Loucy (cell line): Measurements from ENCODE around the gene BCL11B.

Source experiments
- H2AFZ ChIP-seq: fragments of 200-600 bp; sonication (generic); 2 replicates; pipeline ENCODE4 v1.6.0; 2016; ENCODE audit warnings: antibody characterized with exemption, mild to moderate bottlenecking, low read length, moderate library complexity
- H3F3A ChIP-seq: fragments of 200-600 bp; 2 replicates; pipeline ENCODE4 v1.6.0; 2016; ENCODE audit warnings: antibody characterized with exemption, low read depth, mild to moderate bottlenecking
- H3K27me3 ChIP-seq: fragments of 200-600 bp; sonication (generic); 2 replicates; pipeline ENCODE4 v1.6.1; 2014; ENCODE audit warnings: low read length, mild to moderate bottlenecking; ENCODE audit not compliant: insufficient read depth, poor library complexity, severe bottlenecking
- H3K36me3 ChIP-seq: fragments of 200-600 bp; sonication (generic); 2 replicates; pipeline ENCODE4 v1.6.1; 2016; ENCODE audit warnings: low read length; ENCODE audit not compliant: insufficient read depth
- H3K4me1 ChIP-seq: fragments of 200-600 bp; sonication (generic); 2 replicates; pipeline ENCODE4 v1.5.1; 2014; ENCODE audit warnings: low read length, mild to moderate bottlenecking; ENCODE audit not compliant: insufficient read depth, poor library complexity, severe bottlenecking
- H3K4me2 ChIP-seq: fragments of 200-600 bp; sonication (generic); 2 replicates; pipeline ENCODE4 v1.6.0; 2014; ENCODE audit warnings: antibody characterized with exemption, low read length, low read depth, mild to moderate bottlenecking; ENCODE audit not compliant: poor library complexity, severe bottlenecking
- H3K4me3 ChIP-seq: fragments of 200-600 bp; sonication (generic); 2 replicates; pipeline ENCODE4 v1.5.1; 2014; ENCODE audit warnings: low read length, mild to moderate bottlenecking, mixed read lengths; ENCODE audit not compliant: poor library complexity, severe bottlenecking
- H3K79me2 ChIP-seq: fragments of 200-600 bp; sonication (generic); 2 replicates; pipeline ENCODE4 v1.6.1; 2014; ENCODE audit warnings: low read length; ENCODE audit not compliant: insufficient read depth
- H3K9ac ChIP-seq: fragments of 200-600 bp; sonication (generic); 2 replicates; pipeline ENCODE4 v1.6.0; 2014; ENCODE audit warnings: mild to moderate bottlenecking, low read depth, low read length, moderate library complexity; ENCODE audit not compliant: poor library complexity, severe bottlenecking
- H3K9me2 ChIP-seq: fragments of 200-600 bp; sonication (generic); replicated peaks from 2 replicates; pipeline ENCODE4 v1.6.1; 2016; ENCODE audit warnings: low read depth, low read length, mixed read lengths
- H3K9me3 ChIP-seq: fragments of 200-600 bp; sonication (generic); 2 replicates; pipeline ENCODE4 v1.6.1; 2014; ENCODE audit warnings: mild to moderate bottlenecking, antibody characterized with exemption, low read length, low read depth; ENCODE audit not compliant: insufficient read depth
- H4K20me1 ChIP-seq: fragments of 200-600 bp; sonication (generic); 2 replicates; pipeline ENCODE4 v1.6.0; 2014; ENCODE audit warnings: antibody characterized with exemption, low read length, mild to moderate bottlenecking; ENCODE audit not compliant: insufficient read depth, poor library complexity, severe bottlenecking
- CTCF ChIP-seq: fragments of 200-600 bp; sonication (generic); conservative IDR thresholded peaks from 2 replicates; pipeline ENCODE4 v1.5.1; 2014; ENCODE audit warnings: mild to moderate bottlenecking, antibody characterized with exemption, low read length
- EZH2phosphoT487 ChIP-seq: fragments of 200-600 bp; IDR thresholded peaks from 2 replicates; pipeline ENCODE4 v1.6.1; 2018; ENCODE audit warnings: antibody characterized with exemption, mild to moderate bottlenecking, moderate library complexity, borderline replicate concordance

Gene BCL11B

GRCh38 chr14:99174081-99174769 lies 97.8 kb downstream of the BCL11B start:
- Histone ChIP-seq H2AFZ (no peak overlapping the region), H3K27me3 (no peaks in the 10 kb centered on the region), H3K9me3 (no peaks in the 10 kb centered on the region), H3K9me2 (no peaks in the 10 kb centered on the region), H3F3A (no peaks in the 10 kb centered on the region; the same call in 1 of the 2 replicates), H3K36me3 (peaks cover 48% of the 10 kb centered on the region), H3K9ac (no peak overlapping the region), H3K4me3 (no peak overlapping the region), H4K20me1 (peaks cover 18% of the 10 kb centered on the region), H3K79me2 (peaks cover 25% of the 10 kb centered on the region; the same call in 1 of the 2 replicates), H3K4me2 (no peak overlapping the region), H3K4me1 (no peaks in the 10 kb centered on the region)
- TF ChIP-seq EZH2phosphoT487, result no peak
- TF ChIP-seq CTCF, result no peak

GRCh38 chr14:99173506-99173905 lies 98.5 kb downstream of the BCL11B start:
- H3K4me1 ChIP-seq, result no peaks in the 10 kb centered on the region
- H3K9ac ChIP-seq, result no peak overlapping the region
- H3K9me3 ChIP-seq, result no peaks in the 10 kb centered on the region
- H3K79me2 ChIP-seq, result peaks cover 19% of the 10 kb centered on the region; the same call in 1 of the 2 replicates
- H3F3A ChIP-seq, result no peaks in the 10 kb centered on the region; the same call in 1 of the 2 replicates
- peaks cover 48% of the 10 kb centered on the region for H3K36me3 ChIP-seq
- no peak overlapping the region for H2AFZ ChIP-seq
- no peaks in the 10 kb centered on the region for H3K27me3 ChIP-seq
- no peak overlapping the region for H3K4me2 ChIP-seq
- TF ChIP-seq CTCF (no peak), EZH2phosphoT487 (no peak)
- H3K4me3 ChIP-seq, result no peak overlapping the region
- H4K20me1 ChIP-seq, result peaks cover 14% of the 10 kb centered on the region
- H3K9me2 ChIP-seq, result no peaks in the 10 kb centered on the region

- Histone ChIP-seq H3K4me1 (no peaks in the 10 kb centered on the region), H3K79me2 (peaks cover 15% of the 10 kb centered on the region; the same call in 1 of the 2 replicates), H3K9ac (no peak overlapping the region), H4K20me1 (peaks cover 10% of the 10 kb centered on the region), H3K36me3 (peaks cover 48% of the 10 kb centered on the region), H3K9me3 (no peaks in the 10 kb centered on the region), H3F3A (no peaks in the 10 kb centered on the region; the same call in 1 of the 2 replicates), H3K9me2 (no peaks in the 10 kb centered on the region), H3K4me2 (no peak overlapping the region), H3K27me3 (no peaks in the 10 kb centered on the region), H2AFZ (no peak overlapping the region), H3K4me3 (no peak overlapping the region)
- TF ChIP-seq CTCF (no peak), EZH2phosphoT487 (no peak)
Observed at GRCh38 chr14:99173086-99173485, 98.9 kb downstream of the BCL11B start.
